Measurements from ENCODE around the gene SERP2.

Gene SERP2

DNA sequence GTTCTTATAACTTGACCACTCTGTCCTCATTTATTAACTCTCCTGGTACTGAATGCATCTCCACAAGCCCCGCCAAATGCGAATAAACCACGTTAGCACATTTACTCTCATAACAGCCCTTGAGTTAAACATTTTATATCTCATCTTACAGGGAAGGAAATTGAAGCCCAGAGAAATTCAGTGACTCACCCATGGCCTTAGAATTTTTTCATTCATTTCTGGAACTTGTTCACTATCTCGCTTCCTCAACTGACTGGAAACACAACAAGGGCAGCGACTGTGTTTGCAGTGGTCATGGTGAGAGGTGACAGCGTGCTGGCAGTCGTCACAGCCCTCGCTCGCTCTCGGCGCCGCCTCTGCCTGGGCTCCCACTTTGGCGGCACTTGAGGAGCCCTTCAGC lies 39.5 kb downstream of the SERP2 start:
- no peak for DNase-seq

DNA sequence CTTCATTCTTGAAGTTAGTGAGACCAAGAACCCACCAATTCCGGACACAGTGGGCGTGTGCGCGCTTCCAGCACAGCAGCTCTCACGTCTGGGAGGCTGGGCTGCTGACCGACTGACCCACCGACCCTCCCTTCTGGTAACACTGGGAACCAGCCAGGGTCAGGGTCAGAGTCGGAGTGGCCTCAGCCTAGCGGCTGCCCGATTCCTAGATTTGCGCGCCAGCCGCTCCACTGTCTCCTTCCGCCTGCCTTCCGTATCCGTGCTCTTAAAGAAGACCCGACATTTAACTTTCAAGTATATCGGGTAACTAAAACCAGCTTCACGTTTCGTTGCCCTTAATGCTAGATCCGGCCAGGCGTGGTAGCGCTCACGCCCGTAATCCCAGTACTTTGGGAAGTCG lies 41.1 kb downstream of the SERP2 start:
- DNase-seq, result no peak

DNA sequence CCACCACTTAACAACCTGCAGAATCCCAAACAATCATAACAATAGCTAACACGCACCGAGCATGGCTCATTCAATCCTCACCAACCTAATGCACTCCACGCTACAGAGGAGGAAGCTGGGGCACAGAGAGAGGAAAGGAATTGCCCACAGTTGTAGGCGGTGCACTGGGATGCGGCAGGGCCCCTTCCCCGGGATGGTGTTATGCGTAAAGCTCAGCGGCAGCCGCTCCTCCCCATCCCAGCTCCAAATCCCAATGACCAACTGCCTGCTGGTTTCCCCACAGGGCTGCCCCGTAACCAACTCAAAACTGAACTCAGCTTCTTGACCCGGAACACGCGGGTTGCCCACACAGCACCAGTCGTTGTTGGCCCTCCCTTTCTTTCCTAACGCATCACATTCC lies 42.2 kb downstream of the SERP2 start:
- DNase-seq, result no peak

DNA sequence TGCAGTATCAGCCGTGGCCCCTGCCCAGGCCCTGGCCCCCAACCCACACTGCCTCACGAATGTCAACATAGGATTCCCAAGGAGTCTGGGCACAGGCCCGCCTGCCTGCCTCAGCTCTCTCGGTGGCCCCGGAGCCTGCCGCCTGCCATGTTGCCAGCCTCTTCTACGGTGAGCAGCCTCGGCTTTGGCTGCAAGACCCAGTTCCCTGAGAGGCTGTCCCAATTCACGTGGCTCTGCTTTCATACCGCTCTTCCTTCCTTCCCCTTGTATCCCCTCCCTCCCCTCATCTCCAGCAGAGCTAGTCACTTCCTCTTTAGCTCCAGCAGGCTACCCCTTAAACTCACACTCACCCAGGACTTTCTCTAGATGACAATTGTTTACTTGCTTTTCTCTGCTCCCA lies 42.7 kb downstream of the SERP2 start:
- no peak for DNase-seq

DNA sequence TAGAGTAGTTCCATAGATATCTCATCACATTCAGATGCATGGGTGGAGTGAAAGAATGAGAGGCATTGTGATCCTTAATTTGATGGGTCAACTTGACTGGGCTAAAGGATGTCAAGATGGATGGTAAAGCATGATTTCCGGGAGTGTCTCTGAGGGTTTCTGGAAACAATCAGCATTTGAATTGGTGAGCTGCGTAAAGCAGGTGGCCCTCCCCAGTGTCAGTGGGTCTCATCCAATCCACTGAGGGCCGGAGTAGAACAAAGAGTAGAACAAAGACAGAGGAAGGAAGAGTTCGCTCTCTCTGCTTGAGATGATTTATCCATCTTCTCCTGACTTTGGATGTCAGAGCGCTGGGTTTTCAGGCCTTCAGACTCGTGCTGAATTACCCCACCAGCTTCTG lies 43.1 kb downstream of the SERP2 start:
- no peak for DNase-seq

DNA sequence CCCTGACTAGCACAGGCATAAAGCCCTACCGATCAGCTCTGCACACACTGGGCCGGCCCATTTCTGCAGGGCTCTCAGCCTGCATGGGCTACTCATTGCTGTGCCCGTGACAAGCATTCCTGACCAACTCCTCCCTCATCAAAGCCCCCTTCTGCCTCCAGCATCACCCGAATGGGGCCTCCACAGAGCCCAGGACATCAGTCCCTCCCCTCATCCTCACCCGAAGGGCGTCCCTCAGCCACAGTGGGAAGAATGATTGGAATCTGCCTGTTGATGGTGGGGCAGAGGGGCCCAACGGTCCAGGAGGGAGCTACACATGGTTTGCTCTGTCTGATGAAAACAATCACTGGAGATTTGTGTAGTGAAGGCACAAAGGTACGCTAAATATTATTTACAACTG lies 43.8 kb downstream of the SERP2 start:
- no peak for DNase-seq

DNA sequence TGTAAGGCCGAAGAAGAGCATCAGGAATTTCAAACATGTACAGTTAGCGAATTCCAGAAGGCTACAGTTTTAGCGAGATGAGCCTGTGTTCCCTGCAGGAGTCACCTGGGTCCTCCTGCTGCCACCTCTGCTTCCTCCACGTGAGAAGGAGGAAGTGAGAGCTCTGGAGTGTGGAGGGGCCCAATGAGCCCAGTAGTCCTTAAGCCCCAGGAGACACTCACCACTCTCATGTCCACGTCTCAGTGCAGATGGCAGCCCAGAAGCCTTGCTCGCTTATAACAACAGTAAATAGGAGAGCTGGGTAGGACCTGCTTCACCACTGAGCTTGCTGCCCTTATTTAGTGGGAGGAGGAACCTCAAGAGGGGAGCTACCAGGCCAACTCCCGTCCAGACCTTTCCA lies 44.3 kb downstream of the SERP2 start:
- DNase-seq, result no peak

DNA sequence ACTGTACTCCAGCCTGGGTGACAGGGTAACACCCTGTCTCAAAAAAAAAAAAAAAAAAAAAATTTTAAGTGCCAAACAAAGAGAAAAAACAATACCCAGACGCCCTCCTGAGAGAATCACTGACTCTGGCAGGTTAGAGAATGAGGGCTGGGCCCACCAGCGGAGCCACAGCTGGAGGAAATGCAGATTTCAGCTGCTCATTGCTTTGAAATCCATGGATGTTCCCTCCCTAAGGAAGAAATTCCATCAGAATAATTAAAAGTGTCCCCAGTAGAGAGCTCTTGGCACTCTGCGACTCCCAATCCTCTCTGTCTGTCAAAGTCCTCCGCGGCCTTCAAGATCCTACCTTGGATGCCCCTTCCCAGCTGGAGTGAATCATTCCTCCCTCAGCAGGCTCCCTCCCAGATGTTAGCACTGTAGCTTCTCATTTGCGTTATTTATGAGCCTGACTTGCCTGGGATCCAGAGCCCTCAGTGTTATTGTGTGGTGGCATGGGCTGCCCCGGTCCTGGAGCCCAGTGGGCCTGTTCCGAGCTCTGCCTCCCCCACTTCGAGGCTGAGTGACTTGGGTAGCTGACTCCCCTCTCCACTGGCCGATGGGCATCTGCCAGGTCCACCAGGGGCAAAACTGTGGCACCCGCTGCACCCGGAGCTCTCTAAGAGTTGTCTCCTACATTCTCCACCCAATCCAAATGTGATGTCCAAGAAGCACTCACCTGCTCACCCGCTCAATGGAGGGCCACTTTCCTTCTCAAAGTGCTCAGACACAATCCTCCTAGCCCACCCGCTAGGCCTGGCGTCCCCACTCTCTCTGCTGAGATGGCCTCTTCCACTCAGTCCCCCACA lies 47.0 kb downstream of the SERP2 start:
- no peak for DNase-seq

DNA sequence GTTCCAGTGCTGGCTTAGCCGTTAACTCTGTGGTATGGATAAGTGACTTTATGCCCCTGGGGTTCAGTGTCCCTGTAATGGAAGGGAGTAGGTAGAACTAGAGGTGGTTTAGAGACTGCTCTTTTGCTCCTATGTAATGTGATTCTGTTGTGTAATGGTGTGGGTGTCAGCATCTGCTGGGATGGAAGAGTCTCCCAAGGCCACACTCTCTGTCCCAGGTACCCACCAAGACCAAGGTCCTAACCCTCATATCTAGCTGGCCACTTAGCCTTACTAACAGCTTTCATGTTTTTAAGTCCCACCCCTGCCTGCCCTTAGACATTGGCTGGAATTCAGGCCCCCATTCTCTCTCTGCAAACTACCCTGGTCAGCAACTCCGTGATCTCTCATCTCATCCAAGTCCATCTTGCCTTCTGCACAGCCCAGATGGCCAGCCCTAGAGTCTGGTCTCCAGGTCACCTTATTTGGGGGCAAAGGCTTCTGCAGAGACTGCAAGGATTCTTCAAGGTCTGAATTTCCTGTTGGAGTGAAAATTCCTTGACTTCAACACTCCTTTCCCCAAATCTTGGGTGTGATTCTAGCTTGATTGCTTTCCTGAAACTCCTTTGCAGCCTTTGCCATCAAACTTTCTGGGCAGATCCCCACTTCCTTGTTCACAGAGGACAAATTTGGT lies 48.4 kb downstream of the SERP2 start:
- DNase-seq, result no peak

DNA sequence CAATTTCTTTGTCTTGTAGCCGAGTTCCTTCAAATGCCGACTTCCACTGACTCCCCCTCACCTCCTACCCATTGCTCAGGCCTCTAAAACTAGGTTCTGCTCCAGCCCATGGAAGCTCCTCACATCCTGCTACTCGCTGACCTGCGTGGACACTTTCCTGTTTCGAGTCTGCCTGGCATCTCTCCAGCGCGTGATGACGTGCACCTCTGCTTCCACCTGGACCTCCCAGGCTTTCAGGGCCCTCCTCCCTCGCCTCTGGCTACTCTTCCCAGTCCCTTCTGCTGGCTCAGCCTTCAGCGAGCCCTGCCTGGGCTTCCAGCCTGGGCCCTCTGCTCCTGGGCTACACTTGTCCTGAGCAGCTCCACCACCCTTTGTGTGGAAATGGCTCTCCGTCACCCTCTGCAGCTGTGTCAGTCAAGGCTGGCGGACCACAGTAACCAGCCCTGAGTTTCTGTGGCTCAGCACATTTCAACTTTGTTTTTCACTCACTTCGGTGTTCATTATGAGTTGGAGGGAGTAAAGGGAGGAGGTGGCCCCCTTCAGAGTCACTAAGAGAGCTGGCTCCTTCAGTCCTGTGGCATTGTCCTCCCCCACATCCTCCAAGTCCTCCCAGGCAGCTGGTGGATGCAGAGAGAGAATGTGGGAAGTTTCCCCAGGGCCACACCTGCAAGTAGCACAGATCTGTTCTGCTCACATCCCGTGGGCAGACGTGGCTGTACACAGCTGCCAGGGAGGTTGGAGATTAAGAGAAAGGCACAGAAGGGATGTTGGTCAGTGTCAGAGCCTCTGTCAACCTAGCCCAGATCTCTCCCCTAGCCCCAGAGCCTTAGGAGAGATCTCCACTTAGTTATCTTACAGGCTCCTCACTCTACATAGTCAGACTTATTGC lies 49.4 kb downstream of the SERP2 start:
- no peak for DNase-seq

DNA sequence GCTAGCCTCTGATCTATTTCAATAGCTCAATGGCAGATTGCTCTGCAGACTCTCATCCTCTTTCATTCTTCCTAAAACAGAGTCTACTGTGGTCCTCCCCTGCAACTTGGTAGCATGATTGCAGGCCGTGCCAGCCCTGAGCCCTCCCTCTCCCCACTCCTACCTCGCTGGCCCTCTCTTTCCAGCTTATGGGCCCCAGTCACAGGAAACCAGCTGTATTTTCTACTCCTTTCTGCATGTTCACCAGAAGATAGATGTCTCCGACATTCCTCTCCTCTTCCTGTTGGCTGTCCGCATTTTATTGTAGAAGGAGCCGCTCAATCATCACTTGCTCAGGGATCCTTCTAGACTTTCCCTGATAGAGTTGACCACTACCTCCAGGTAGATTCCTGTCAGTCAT lies 50.2 kb downstream of the SERP2 start:
- DNase-seq, result no peak

DNA sequence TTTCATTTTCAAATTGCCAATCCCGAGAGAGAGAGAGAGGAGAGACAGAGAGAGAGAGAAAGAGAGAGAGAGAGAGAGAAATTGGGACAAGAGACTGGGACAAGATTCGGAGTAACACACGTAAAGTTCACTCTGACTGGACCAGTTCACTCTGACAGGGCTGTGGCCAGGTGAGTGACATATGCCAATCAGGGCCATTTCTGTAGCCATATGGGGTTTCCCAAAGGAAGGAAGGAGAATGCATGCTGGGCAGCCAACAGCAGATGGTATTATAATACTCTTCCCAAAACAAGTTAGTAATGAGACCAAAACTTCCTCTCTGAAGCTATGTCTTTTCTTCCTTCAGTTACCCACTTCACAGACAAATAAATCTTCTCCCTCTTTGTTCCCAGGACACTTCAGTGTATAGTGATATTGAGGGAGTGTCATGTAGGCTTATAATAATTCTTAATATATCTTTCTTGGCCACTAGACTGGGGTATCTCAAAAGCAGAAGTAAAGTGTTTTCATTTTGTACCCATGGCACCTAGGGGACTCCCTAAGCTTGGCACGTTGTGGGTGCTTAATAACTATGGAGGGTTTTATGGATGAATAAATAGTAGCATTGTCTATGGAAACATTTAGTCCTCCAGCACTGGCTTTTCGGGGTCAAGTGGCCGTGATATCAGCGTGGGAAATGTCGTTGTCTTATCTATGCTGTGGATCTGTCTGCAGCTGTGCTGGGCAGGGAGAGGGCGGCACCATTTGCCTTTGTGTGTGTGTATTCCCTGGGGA lies 51.6 kb downstream of the SERP2 start:
- peak in 2 of 3 experiments; percentile 3 to 58 for DNase-seq

DNA sequence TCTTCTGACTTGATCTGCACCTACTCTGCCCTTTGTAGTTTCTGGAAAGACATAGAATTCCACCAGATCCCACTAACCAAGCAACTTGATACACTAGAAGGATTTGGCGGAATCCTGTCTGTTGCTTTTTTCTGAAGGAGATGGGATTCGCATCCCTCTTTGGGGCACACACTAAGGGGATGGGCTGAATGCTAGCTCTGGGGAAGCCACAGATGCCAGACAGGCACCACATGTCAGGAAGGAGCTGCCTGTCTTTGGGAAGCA lies 52.1 kb downstream of the SERP2 start:
- no peak for DNase-seq

DNA sequence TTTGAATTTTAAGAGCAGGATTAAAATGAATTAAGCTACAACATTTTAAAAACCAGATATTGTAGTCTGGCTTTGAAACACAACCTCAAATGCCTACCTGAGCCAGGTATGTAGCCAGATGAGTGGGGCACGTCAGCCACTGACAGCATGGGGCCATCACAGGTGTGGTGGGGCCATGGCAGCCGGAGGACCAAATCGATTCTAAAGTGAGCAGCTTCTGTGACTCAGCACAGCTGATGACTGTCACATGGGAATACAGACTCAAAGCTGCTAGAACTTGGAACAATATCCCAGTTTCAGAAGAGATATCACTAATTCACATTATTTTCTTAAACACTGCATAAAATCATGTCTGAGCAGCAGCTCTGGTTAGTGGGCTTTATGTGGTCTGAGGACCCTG lies 52.8 kb downstream of the SERP2 start:
- no peak for DNase-seq

DNA sequence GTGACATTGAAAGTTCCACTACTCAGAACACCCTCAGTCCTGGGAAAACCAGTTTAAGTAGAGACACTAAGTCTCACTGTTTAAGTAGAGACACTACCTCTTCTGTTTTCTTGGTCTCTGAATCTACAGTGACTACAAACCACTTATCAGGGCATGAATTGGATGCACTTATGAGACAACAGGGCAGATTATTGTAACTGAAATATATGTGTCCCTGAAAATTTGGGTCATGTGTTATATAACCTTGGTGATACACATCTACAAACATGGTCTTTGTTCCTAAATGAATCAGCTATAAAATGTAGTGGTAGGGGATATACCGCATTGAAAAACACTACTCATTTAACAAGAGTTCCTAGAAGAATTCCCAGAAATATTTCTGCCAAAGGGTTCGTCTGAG lies 55.7 kb downstream of the SERP2 start:
- no peak for DNase-seq

DNA sequence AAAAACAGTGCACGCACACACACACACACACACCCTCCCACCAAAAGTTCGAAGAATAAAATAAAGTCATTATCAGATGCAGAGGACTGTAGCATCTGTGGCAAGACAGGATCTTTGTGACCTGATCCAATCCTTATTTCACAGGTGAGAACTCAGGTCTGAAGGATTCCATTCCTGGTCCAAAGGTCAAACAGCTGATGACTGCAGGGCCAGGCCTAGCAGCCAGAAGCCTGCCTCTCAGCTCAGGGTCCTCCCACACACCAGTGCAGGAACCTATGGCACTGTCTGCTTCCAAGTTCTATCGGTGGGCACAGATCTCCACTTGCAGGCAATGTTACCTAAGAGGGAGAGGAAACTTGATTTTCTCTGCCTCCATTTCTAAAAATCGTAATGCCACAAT lies 57.5 kb downstream of the SERP2 start:
- DNase-seq, result no peak

DNA sequence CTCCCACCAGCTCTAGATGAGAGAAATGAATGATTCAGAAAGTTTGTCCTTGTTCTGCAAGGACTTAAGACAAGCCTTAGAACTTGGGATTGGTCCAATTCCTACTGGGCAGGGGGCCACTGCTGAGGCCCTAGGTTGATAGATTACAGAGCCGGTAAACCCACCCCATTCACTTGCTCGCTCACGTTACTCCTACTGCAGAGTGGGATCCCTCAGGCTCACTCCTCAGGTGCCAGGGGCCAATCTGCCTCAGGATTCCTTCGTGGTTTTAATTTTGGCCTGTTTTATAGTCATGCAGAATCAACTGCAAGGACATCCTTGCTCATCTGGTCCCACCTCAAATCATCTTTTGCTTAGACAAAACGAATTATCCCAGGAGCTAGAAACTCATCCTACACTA lies 59.0 kb downstream of the SERP2 start:
- DNase-seq, result no peak

DNA sequence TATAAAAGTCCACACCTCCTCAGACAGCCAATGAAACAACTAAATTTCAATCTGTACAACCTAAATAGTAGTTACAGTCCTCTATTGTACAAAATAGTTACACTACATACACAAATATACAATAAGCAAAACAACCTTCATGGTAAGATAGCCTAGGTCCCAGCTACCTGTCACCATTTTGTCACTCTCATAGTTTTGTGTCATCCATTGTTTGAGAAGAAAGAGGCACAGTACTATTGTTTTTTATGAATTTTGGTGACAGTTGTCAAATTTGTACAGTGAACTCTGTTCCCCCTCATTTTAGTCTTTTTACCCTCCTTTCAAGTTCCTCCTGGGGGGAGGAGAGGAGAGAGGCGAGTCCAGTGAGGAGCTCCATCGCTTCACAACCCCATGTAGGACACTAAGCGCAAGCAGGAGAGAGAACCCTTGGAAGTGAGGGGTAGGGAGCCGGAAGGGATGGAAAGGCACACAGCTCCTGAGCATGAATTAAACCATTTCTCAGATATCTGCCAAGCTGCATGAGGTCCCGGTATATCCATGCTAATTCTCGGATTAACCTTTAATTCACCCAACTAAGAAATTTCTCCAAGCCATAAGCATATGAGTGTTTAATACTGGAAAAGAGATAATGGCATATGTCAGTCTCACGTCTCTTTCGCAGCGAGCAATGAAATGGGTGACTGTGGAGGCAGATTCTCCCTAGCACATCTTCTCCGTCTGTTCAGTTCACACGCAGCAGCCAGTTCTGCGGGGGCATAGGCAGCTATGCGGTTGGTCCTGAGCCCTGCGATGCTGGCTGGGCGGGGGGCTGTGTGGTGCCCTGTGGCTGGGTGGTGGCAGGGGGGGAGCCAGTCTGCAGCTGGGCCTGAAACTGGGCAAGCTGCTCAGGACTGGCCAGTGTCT lies 60.5 kb downstream of the SERP2 start:
- no peak for DNase-seq

DNA sequence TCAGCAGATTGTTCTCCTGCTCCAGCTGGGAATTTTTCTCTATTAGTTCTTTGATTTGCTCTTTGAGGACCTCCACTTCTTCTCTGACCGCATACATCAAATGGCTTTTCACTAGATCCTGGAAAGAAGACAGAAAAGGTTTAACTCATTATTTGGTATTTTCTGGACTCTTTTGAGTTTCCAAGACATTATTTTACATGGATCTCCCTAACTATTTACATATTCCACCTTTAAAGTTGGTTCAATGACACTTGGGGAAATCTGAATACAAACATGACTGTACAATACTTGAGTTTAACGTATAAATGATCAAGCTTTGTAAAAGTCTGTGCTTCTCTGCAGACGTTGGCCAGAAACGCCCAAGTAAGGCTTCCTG lies 61.1 kb downstream of the SERP2 start:
- DNase-seq, result no peak

DNA sequence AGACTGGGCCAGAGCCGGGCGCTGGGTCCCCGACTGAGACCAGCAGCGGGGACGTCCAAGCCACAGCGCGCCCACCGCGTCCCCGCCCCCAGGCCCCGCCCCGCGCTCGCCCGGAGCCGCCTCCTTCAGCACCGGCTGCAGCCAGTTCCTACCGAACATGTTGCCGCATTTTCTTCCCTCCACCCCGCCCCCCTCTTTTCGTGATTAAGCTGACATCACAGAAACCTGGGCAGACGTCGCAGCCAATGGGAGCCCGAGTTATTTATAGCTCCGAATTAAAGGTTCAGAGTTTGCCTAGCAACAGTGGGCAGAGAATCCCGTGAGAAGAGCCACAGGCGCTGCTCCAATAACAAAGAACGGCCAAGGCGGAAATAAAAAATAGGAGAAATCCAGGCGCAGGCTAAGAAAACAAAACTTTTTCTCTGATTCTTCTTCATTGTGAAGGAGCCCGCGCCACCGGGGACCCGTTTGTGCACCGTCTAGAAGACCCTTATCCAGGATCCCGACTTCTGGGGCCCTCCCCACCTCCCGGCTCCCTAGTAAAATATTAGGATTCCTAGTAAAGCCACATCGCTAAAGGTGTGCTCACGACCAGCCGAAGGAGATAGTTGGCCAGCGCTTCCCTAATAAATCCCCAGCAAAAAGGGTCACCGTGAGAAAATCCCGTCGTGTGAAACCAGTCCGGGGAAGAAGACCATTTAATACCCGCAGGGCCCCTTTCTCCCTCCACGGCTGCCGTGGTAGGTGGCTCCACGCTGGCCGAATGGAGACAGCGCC lies 61.7 kb downstream of the SERP2 start:
- peak; percentile 95 to 99 (median 98) for DNase-seq

DNA sequence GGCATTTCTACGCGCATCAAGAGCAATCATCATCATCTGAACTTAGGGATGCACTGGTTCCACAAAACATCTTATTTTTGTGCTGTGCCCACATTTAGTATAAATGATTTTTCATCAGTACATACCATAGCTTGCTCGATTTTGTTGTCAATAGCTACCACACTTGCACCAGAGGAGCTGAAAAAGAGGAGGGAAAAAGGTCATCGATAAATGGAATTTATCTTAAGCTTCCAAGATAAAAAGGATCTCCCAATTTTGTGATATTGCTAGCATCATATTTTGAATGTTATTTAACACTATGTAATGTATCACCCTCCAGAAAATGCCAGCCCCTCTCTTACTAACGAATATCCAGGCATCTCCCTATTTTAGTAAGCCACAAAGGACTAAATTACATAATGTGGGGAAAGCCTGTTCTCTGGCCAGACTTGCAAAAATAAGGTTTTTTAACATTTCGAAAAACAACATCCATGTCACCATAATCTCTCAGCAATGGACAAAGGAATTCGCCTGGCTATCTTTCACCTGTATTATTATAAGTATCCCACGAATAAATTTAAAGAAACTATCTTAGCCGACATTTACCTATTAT lies 62.4 kb downstream of the SERP2 start:
- DNase-seq, result no peak
